GM18508 (cell line): ENCODE data around the gene THAP6.
"Not testable (repeated sequence)": the region's sequence is repeated elsewhere in the genome, so short reads cannot be mapped to it uniquely, and the experiment has no call there.

Experiments used
- ATAC-seq: cut with Tn5 transposase; IDR thresholded peaks from one replicate; pipeline ENCODE4 v1.9.1; 2021; ENCODE audit warnings: moderate number of reproducible peaks; ENCODE audit not compliant: insufficient read depth, unreplicated experiment

Gene THAP6

GRCh38 chr4:75514131-75514948 is at the start of gene THAP6, which contains the start of gene RCHY1:
TSS of gene THAP6 (plus strand) at chr4:75514473. CDS start at chr4:75515453, 980 bp downstream.
TSS of gene RCHY1 (minus strand) at chr4:75514403. CDS start at chr4:75514286, 117 bp downstream.
- peak; percentile 89 for ATAC-seq

GRCh38 chr4:75469896-75470295 is 44.4 kb upstream of the THAP6 start:
- ATAC-seq = no peak

- ATAC-seq = no peak
Observed at GRCh38 chr4:75470738-75471137, 43.5 kb upstream of the THAP6 start.

GRCh38 chr4:75477201-75477600 is 37.1 kb upstream of the THAP6 start:
- no peak for ATAC-seq

GRCh38 chr4:75484190-75484589 is 30.1 kb upstream of the THAP6 start:
- ATAC-seq = no peak

GRCh38 chr4:75490155-75490554 is 24.1 kb upstream of the THAP6 start:
- ATAC-seq = no peak

GRCh38 chr4:75494563-75494962 is 19.7 kb upstream of the THAP6 start:
- no peak for ATAC-seq

- no peak for ATAC-seq
Observed at GRCh38 chr4:75495476-75495875, 18.8 kb upstream of the THAP6 start.

GRCh38 chr4:75496406-75496805 is 17.9 kb upstream of the THAP6 start:
- ATAC-seq = no peak

- no peak for ATAC-seq
Observed at GRCh38 chr4:75497133-75497532, 17.1 kb upstream of the THAP6 start.

- ATAC-seq = no peak
Observed at GRCh38 chr4:75498041-75498440, 16.2 kb upstream of the THAP6 start.

GRCh38 chr4:75499900-75500299 is 14.4 kb upstream of the THAP6 start:
- no peak for ATAC-seq

GRCh38 chr4:75502671-75503070 is 11.6 kb upstream of the THAP6 start:
- ATAC-seq = no peak

- ATAC-seq = no peak
Observed at GRCh38 chr4:75505630-75506029, 8.6 kb upstream of the THAP6 start.

- ATAC-seq = not testable (repeated sequence)
Observed at GRCh38 chr4:75509592-75509991, 4.7 kb upstream of the THAP6 start.

- ATAC-seq = no peak
Observed at GRCh38 chr4:75511841-75512240, 2.4 kb upstream of the THAP6 start.

GRCh38 chr4:75512386-75513211 is 1.7 kb upstream of the THAP6 start:
- no peak for ATAC-seq

- ATAC-seq = no peak
Observed at GRCh38 chr4:75513526-75514130, 645 bp upstream of the THAP6 start.

GRCh38 chr4:75514949-75515612 is 808 bp downstream of the THAP6 start:
- ATAC-seq = peak; percentile 0

- no peak for ATAC-seq
Observed at GRCh38 chr4:75516144-75516543, 1.9 kb downstream of the THAP6 start.
